ENCODE results near the gene ADCY3.

Gene ADCY3

DNA sequence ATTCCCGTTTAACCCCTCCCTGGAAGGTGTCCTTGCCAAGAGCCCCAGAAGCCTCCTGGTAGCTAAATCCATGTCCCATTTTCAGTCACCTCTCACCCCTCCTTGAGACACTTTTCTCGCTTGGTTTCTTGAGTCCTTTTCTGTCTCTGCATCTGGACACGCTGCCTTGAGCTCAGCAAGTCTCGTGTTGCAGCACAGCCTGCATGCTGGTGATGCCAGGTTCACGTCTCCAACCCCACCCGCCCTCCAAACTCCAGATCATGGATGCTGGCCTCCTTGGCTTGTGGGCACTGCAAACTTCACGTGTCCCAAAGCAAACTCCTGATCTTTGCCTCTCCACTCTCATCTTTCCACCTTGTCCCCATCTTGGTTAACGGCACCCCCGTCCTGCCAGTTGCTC, 87.5 kb downstream of the ADCY3 start:
- peaks cover 68% of the 10 kb centered on the region for H3K36me3 ChIP-seq (ENCODE audit: insufficient read depth, low read length)
- DNase-seq (no peak), ATAC-seq (ENCODE audit: insufficient read depth, low read depth) (no peak)
- peaks cover 11% of the 10 kb centered on the region for H4K20me1 ChIP-seq (ENCODE audit: insufficient read depth, low read length)
- H3K27ac ChIP-seq (ENCODE audit: low read length) = no peak overlapping the region
- H3K9me3 ChIP-seq (ENCODE audit: insufficient read depth, low read length, severe bottlenecking) = no peaks in the 10 kb centered on the region
- no peaks in the 10 kb centered on the region for H3K27me3 ChIP-seq (ENCODE audit: insufficient read depth, low read length, poor library complexity)
- H3K9ac ChIP-seq (ENCODE audit: low read depth, low read length) = no peak overlapping the region
- H3K4me1 ChIP-seq (ENCODE audit: insufficient read depth, low read length) = no peaks in the 10 kb centered on the region
- H3K4me3 ChIP-seq (ENCODE audit: low read depth in 1 of 2, low read length in 2 of 2) = no peak overlapping the region
- H3K79me2 ChIP-seq (ENCODE audit: insufficient read depth, low read length) = no peaks in the 10 kb centered on the region
- no peak overlapping the region for H2AFZ ChIP-seq (ENCODE audit: low read depth, low read length)
- TF ChIP-seq EZH2 (IDR thresholded peaks at IDR 0.05; ENCODE audit: borderline replicate concordance, low read depth, low read length, severe bottlenecking) = no peak
- TF ChIP-seq CTCF (IDR thresholded peaks at IDR 0.05; ENCODE audit: borderline replicate concordance, extremely low read depth, low read length, poor library complexity, severe bottlenecking) = no peak
- no peak overlapping the region for H3K4me2 ChIP-seq (ENCODE audit: insufficient read depth, low read length)

DNA sequence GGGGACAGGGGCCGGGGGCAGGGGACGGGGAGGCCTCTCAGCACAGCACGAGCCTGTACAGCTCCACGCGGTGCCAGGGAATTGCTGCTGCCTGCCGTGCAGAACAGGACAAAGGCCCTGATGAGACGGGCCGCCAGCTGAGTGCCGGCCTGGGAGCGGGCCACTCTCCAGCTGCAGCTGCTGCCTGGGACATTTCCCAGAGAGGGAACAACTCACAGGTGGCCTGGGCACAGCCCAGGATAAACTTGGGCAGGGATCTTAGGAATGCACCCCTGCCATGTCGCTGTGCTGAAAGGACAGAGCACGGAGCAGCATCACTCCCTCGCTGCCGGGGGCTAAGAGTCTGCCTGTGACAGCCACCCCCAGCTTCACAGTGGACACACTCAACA, 88.0 kb downstream of the ADCY3 start:
- Histone ChIP-seq H3K9ac (ENCODE audit: low read depth, low read length) (no peak overlapping the region), H3K27ac (ENCODE audit: low read length) (no peak overlapping the region), H3K4me2 (ENCODE audit: insufficient read depth, low read length) (no peak overlapping the region), H3K4me1 (ENCODE audit: insufficient read depth, low read length) (no peaks in the 10 kb centered on the region), H3K79me2 (ENCODE audit: insufficient read depth, low read length) (no peaks in the 10 kb centered on the region), H4K20me1 (ENCODE audit: insufficient read depth, low read length) (peaks cover 14% of the 10 kb centered on the region), H3K4me3 (ENCODE audit: low read depth in 1 of 2, low read length in 2 of 2) (no peak overlapping the region), H3K9me3 (ENCODE audit: insufficient read depth, low read length, severe bottlenecking) (no peaks in the 10 kb centered on the region), H2AFZ (ENCODE audit: low read depth, low read length) (no peak overlapping the region), H3K36me3 (ENCODE audit: insufficient read depth, low read length) (peaks cover 71% of the 10 kb centered on the region), H3K27me3 (ENCODE audit: insufficient read depth, low read length, poor library complexity) (no peaks in the 10 kb centered on the region)
- TF ChIP-seq EZH2 (IDR thresholded peaks at IDR 0.05; ENCODE audit: borderline replicate concordance, low read depth, low read length, severe bottlenecking) (no peak), CTCF (IDR thresholded peaks at IDR 0.05; ENCODE audit: borderline replicate concordance, extremely low read depth, low read length, poor library complexity, severe bottlenecking) (no peak)
- no peak for DNase-seq
- ATAC-seq (ENCODE audit: insufficient read depth, low read depth) = no peak

DNA sequence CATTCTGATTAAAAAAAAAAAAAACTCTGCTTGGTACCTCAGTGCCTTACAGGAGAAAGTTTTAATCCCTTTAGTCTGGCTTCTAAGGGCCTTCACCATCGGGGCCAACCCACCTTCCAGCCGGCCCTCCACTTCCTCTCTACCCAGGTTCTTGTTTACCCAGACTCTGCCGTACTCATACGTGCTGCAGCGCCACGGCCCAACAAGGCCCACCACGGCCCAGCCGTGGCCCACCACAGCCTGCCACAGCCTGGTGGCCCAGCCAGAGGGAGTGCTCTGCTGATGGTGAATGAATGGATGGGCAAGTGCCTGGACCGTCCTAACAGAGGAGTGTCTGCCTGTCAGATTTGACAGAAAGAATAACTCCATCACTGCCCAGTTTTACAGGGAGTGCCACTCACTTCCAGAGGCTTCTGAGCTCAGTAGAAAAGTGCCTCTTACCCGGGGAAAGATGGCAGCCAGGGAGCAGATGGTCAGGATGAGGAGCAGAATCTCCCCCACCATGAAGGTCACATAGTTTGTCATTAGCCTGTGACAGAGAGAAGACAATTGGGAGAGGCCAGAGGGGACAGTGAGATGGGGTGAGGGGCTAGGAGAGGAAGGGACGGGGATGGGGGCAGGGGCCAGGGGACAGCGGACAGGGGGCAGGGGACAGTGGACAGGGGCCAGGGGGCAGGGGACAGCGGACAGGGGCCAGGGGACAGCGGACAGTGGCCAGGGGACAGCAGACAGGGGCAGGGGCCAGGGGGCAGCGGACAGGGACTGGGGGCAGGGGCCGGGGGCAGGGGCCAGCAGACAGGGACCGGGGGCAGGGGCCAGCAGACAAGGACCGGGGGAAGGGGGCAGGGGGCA, 88.6 kb downstream of the ADCY3 start:
- Histone ChIP-seq H3K4me2 (ENCODE audit: insufficient read depth, low read length) (no peak overlapping the region), H3K9me3 (ENCODE audit: insufficient read depth, low read length, severe bottlenecking) (no peaks in the 10 kb centered on the region), H3K4me3 (ENCODE audit: low read depth in 1 of 2, low read length in 2 of 2) (no peak overlapping the region), H3K27me3 (ENCODE audit: insufficient read depth, low read length, poor library complexity) (no peaks in the 10 kb centered on the region), H3K27ac (ENCODE audit: low read length) (no peak overlapping the region), H2AFZ (ENCODE audit: low read depth, low read length) (no peak overlapping the region), H3K9ac (ENCODE audit: low read depth, low read length) (no peak overlapping the region), H3K79me2 (ENCODE audit: insufficient read depth, low read length) (no peaks in the 10 kb centered on the region), H3K4me1 (ENCODE audit: insufficient read depth, low read length) (no peaks in the 10 kb centered on the region), H4K20me1 (ENCODE audit: insufficient read depth, low read length) (peaks cover 14% of the 10 kb centered on the region), H3K36me3 (ENCODE audit: insufficient read depth, low read length) (peaks cover 71% of the 10 kb centered on the region)
- TF ChIP-seq CTCF (IDR thresholded peaks at IDR 0.05; ENCODE audit: borderline replicate concordance, extremely low read depth, low read length, poor library complexity, severe bottlenecking) = no peak
- no peak for TF ChIP-seq EZH2 (IDR thresholded peaks at IDR 0.05; ENCODE audit: borderline replicate concordance, low read depth, low read length, severe bottlenecking)
- ATAC-seq (ENCODE audit: insufficient read depth, low read depth) = no peak
- DNase-seq = no peak

Measured in DND-41 (cell line).